AG04450 (cell line): Measurements from ENCODE around the gene SLC5A10. TPM values are rescaled to one million over a fixed set of nuclear protein-coding genes. Genes with fewer than 3 reads are reported as not detected.

Experiments used
- CTCF ChIA-PET: fragments of 300-600, 350-600 bp; formaldehyde crosslinking; extraction: SDS; loops from one replicate; lab custom pipeline; 2022; ENCODE audit warnings: antibody characterized with exemption, inconsistent platforms; lab: Charles Lee
- POLR2A ChIA-PET: fragments of 350-600 bp; formaldehyde crosslinking; extraction: SDS; loops from one replicate; lab custom pipeline; 2021; ENCODE audit warnings: antibody characterized with exemption, inconsistent platforms; lab: Yijun Ruan, JAX
- DNase-seq: peaks from one replicate; pipeline ENCODE4 v3.0.0-alpha.2; 2011; ENCODE audit warnings: low read depth, low spot score
- H3K27ac ChIP-seq: one replicate; pipeline ENCODE4 v1.5.1; 2012; ENCODE audit warnings: low read depth, low read length, control low read depth
- H3K27me3 ChIP-seq: one replicate; pipeline ENCODE4 v1.6.0; 2012; ENCODE audit warnings: low read length; ENCODE audit not compliant: control insufficient read depth, insufficient read depth
- H3K4me3 ChIP-seq: 2 replicates; pipeline ENCODE4 v1.5.1; 2011; ENCODE audit warnings: mild to moderate bottlenecking, low read depth, low read length, control low read depth
- H3K9me3 ChIP-seq: 2 replicates; pipeline ENCODE4 v1.5.1; 2012; ENCODE audit warnings: low read length; ENCODE audit not compliant: control insufficient read depth, insufficient read depth
- polyA plus RNA-seq: library from polyadenylated mRNA; depleted of rRNA; stranded (reverse); fragments of >200 nt; gene quantifications from 2 replicates; pipeline ENCODE4 v1.2.3, GENCODE V29; 2011
- TF ChIP-seq, protein P1 (sequence below): IDR thresholded peaks from 2 replicates; pipeline ENCODE4 v1.5.1; 2011; ENCODE audit warnings: low read depth, low read length, control low read depth, inconsistent platforms

The SLC5A10 gene
- polyA plus RNA-seq, 1 experiment: not detected

- TF ChIP-seq, protein P1, sequence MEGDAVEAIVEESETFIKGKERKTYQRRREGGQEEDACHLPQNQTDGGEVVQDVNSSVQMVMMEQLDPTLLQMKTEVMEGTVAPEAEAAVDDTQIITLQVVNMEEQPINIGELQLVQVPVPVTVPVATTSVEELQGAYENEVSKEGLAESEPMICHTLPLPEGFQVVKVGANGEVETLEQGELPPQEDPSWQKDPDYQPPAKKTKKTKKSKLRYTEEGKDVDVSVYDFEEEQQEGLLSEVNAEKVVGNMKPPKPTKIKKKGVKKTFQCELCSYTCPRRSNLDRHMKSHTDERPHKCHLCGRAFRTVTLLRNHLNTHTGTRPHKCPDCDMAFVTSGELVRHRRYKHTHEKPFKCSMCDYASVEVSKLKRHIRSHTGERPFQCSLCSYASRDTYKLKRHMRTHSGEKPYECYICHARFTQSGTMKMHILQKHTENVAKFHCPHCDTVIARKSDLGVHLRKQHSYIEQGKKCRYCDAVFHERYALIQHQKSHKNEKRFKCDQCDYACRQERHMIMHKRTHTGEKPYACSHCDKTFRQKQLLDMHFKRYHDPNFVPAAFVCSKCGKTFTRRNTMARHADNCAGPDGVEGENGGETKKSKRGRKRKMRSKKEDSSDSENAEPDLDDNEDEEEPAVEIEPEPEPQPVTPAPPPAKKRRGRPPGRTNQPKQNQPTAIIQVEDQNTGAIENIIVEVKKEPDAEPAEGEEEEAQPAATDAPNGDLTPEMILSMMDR: no peak
- CTCF ChIA-PET: no interaction called here
- POLR2A ChIA-PET: no interaction called here
- Histone ChIP-seq H3K9me3 (no peaks in the 10 kb centered on the region), H3K27me3 (no peaks in the 10 kb centered on the region), H3K27ac (no peak overlapping the region), H3K4me3 (no peak overlapping the region)
- DNase-seq: no peak
Measured at GRCh38 chr17:18988546-18989173, 36.7 kb downstream of the SLC5A10 start.

DNA sequence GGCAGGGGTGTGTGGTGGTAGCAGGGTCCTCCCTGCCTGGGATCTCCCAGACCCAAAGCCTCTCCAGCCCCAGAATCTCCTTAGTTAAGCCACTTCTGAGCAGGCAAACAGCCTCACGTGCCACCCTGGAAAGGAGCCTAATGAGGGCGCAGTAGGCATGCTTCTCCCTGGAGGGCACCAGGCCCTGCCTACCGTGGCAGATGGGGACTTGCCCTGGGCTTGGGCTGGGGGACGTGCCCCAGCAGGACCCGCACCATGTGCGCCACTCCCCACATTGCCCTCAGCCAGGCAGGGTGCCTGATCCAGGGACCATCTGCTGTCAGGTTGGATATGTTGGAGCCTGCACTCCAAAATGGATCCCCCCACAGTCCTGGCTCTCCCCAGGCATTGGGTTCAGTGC, 38.4 kb downstream of the SLC5A10 start:
- Histone ChIP-seq H3K27me3 (no peaks in the 10 kb centered on the region), H3K4me3 (no peak overlapping the region), H3K9me3 (no peaks in the 10 kb centered on the region), H3K27ac (no peak overlapping the region)
- no peak for DNase-seq
- TF ChIP-seq, protein P1: no peak
- POLR2A ChIA-PET: no interaction called here
- CTCF ChIA-PET: interaction anchor here (1.5 kb wide), 1 partner anchor 29 kb away, joined by 8 read pairs; no protein-coding TSS in a partner anchor

GRCh38 chr17:18991531-18992315, 39.8 kb downstream of the SLC5A10 start:
- no peaks in the 10 kb centered on the region for H3K27me3 ChIP-seq
- H3K9me3 ChIP-seq: peaks cover 13% of the 10 kb centered on the region
- POLR2A ChIA-PET: no interaction called here
- no peak overlapping the region for H3K27ac ChIP-seq
- CTCF ChIA-PET: interaction anchor here (1.5 kb wide), 1 partner anchor 31 kb away, joined by 8 read pairs; no protein-coding TSS in a partner anchor
- TF ChIP-seq, protein P1: no peak
- no peak for DNase-seq
- no peak overlapping the region for H3K4me3 ChIP-seq

GRCh38 chr17:18992454-18993130, 40.6 kb downstream of the SLC5A10 start:
- Histone ChIP-seq H3K27ac (no peak overlapping the region), H3K27me3 (no peaks in the 10 kb centered on the region), H3K9me3 (peaks cover 15% of the 10 kb centered on the region), H3K4me3 (no peak overlapping the region)
- ChIA-PET POLR2A (no interaction called here), CTCF (no interaction called here)
- TF ChIP-seq, protein P1: no peak
- no peak for DNase-seq
